SJSA1 (cell line): Measurements from ENCODE around the gene C1orf226. TPM values are rescaled to one million over a fixed set of nuclear protein-coding genes. Genes with fewer than 3 reads are reported as not detected.

ENCODE experiments used
- DNase-seq, 2 experiments: peaks; one replicate each; pipeline ENCODE4 v3.0.0-alpha.2; 2015 to 2020; ENCODE audit warnings: low spot score in 2 of 2, low read depth in 1 of 2
- H3K27ac ChIP-seq: fragments of 250-450 bp; sonication (Bioruptor Pico); 2 replicates; pipeline ENCODE4 v1.5.1; 2020; ENCODE audit warnings: mild to moderate bottlenecking, moderate library complexity
- H3K27me3 ChIP-seq: fragments of 250-450 bp; sonication (Bioruptor Pico); replicated peaks from 2 replicates; pipeline ENCODE4 v1.5.1; 2020; ENCODE audit warnings: mild to moderate bottlenecking, moderate library complexity
- H3K36me3 ChIP-seq: fragments of 250-450 bp; sonication (Bioruptor Pico); 2 replicates; pipeline ENCODE4 v1.5.1; 2020; ENCODE audit warnings: mild to moderate bottlenecking
- H3K4me1 ChIP-seq: fragments of 250-450 bp; sonication (Bioruptor Pico); replicated peaks from 2 replicates; pipeline ENCODE4 v1.6.1; 2021; ENCODE audit warnings: mild to moderate bottlenecking
- H3K4me3 ChIP-seq: fragments of 250-450 bp; sonication (Bioruptor Pico); 2 replicates; pipeline ENCODE4 v1.5.1; 2020; ENCODE audit warnings: mild to moderate bottlenecking
- H3K9me3 ChIP-seq: fragments of 250-450 bp; sonication (Bioruptor Pico); replicated peaks from 2 replicates; pipeline ENCODE4 v1.5.1; 2020; ENCODE audit warnings: mild to moderate bottlenecking
- total RNA-seq: library from RNA; depleted of rRNA; stranded (reverse); fragments of >200 nt; shearing (Covaris generic); gene quantifications from 2 replicates; pipeline ENCODE4 v1.2.3, GENCODE V29; 2014

Gene C1orf226
- total RNA-seq, 1 experiment from 2014 or later, result 0.37 TPM

DNA sequence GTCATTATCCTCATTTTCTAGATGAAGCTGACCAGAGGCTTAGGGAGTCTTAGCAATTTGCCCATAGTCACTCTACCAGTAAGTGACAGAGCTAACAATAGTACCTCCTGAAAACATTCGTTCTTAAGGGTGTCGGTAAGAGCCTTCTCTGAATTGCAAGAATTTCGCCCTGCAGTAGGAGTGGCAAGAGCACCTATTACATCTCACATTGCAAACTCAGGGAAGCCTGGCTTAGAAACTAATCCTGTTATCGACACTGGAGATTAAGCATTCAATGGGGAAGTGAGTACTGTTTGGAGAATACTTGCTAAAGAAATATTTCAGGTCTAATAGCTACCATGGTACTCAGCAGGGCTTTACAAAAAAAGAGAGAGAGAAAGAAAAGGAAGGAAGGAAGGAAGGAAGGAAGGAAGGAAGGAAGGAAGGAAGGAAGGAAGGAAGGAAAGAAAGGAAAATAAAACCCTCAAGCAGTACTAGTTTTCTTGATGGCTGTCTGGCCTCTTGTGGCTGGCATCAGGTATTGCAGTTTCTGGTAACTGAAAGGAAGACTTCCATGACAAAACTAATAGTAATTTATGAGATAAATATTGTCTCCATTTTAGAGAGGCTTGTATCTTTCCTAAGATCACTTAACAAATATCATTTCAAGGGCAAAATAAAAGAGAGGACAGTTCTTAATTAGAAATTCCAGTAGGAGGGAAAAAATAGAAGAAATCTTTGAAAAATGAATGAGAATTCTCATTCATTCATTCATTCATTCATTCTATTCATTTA, 10.4 kb downstream of the C1orf226 start:
- Histone ChIP-seq H3K9me3 (no peaks in the 10 kb centered on the region), H3K4me1 (peaks cover 6% of the 10 kb centered on the region; the same call in 1 of the 2 replicates), H3K4me3 (no peak overlapping the region), H3K36me3 (no peaks in the 10 kb centered on the region), H3K27ac (no peak overlapping the region), H3K27me3 (no peaks in the 10 kb centered on the region)
- no peak for DNase-seq

DNA sequence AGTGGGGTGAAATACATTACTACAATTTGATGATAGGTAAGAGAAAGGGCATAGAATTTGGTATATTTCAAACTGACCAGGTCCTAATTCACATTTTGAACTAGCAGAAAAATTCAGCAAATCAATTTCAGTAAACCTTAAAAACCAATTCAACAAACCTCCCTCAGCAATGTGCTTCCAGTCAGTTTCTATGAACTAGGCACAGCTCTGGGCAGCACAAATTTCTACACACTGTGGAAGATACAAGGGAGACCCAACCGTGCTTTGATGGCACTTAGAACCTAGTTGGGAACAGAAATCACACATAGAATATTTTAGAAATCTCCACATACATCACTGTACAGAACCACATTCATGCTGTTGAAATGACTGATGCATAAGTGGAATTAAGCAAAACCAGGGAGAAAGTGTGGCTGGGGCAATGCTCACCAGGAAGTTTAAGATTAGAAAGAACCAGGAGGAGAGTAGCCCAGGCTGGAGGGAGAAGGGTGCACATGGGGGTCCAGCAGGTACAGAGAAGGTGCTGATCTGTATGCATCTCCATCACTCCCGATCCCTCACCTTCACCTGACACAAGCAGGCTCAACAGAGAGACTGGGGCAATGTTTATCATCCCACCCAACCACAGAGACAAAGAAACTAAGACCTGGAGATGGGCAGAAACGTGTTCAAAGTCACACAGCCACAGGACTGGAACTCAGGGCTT, 14.8 kb downstream of the C1orf226 start:
- no peak for DNase-seq
- no peaks in the 10 kb centered on the region for H3K36me3 ChIP-seq
- H3K27me3 ChIP-seq, result peaks cover 8% of the 10 kb centered on the region
- no peaks in the 10 kb centered on the region for H3K9me3 ChIP-seq
- H3K4me1 ChIP-seq, result no peaks in the 10 kb centered on the region
- no peak overlapping the region for H3K4me3 ChIP-seq
- no peak overlapping the region for H3K27ac ChIP-seq

GRCh38 chr1:162397039-162397448, 15.5 kb downstream of the C1orf226 start:
- no peak for DNase-seq
- H3K27me3 ChIP-seq, result peaks cover 8% of the 10 kb centered on the region
- no peaks in the 10 kb centered on the region for H3K4me1 ChIP-seq
- no peaks in the 10 kb centered on the region for H3K36me3 ChIP-seq
- H3K4me3 ChIP-seq, result no peak overlapping the region
- no peaks in the 10 kb centered on the region for H3K9me3 ChIP-seq
- no peak overlapping the region for H3K27ac ChIP-seq

- H3K27ac ChIP-seq, result no peak overlapping the region
- peaks cover 8% of the 10 kb centered on the region for H3K27me3 ChIP-seq
- H3K4me3 ChIP-seq, result no peak overlapping the region
- H3K36me3 ChIP-seq, result no peaks in the 10 kb centered on the region
- no peaks in the 10 kb centered on the region for H3K9me3 ChIP-seq
- DNase-seq, result no peak
- no peaks in the 10 kb centered on the region for H3K4me1 ChIP-seq
Observed at GRCh38 chr1:162397943-162398560, 16.5 kb downstream of the C1orf226 start.

- no peak for DNase-seq
- Histone ChIP-seq H3K4me1 (no peaks in the 10 kb centered on the region), H3K36me3 (no peaks in the 10 kb centered on the region), H3K27me3 (peaks cover 8% of the 10 kb centered on the region), H3K4me3 (no peak overlapping the region), H3K9me3 (no peaks in the 10 kb centered on the region), H3K27ac (no peak overlapping the region)
Observed at GRCh38 chr1:162398999-162399580, 17.6 kb downstream of the C1orf226 start.

- Histone ChIP-seq H3K36me3 (no peaks in the 10 kb centered on the region), H3K9me3 (no peaks in the 10 kb centered on the region), H3K27me3 (peaks cover 8% of the 10 kb centered on the region), H3K4me1 (no peaks in the 10 kb centered on the region), H3K4me3 (no peak overlapping the region), H3K27ac (no peak overlapping the region)
- no peak for DNase-seq
Observed at GRCh38 chr1:162400790-162401355, 19.3 kb downstream of the C1orf226 start.

DNA sequence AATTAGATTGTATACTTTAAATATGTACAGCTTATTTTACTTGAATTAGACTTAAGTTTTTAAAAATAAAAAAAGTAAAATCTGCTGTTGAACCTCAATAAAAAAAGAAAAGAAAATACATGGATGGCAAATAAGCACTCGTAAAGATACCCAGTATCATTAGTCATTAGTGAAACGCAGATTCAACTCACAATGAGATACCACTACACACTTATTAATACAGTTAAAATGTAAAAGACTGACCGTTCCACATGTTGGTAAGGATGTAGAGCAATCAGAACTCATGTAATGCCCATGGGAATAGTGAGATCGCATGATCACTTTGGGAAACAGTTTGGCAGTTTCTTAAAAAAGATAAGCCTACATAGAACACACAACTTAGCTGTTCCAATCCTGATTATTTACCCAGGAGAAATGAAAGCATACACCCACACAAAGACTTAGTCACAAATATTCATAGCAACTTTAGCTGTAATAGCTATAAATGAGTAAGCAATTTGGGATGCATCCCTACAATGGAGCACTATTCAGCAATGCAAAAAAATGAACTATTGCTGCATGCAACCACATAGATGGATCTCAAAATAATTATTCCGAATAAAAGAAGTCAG, 23.1 kb downstream of the C1orf226 start:
- no peak overlapping the region for H3K4me3 ChIP-seq
- H3K27ac ChIP-seq, result no peak overlapping the region
- no peaks in the 10 kb centered on the region for H3K9me3 ChIP-seq
- peak in 1 of 2 experiments; percentile 15 for DNase-seq
- no peaks in the 10 kb centered on the region for H3K4me1 ChIP-seq
- no peaks in the 10 kb centered on the region for H3K36me3 ChIP-seq
- peaks cover 3% of the 10 kb centered on the region; the same call in 1 of the 2 replicates for H3K27me3 ChIP-seq

DNA sequence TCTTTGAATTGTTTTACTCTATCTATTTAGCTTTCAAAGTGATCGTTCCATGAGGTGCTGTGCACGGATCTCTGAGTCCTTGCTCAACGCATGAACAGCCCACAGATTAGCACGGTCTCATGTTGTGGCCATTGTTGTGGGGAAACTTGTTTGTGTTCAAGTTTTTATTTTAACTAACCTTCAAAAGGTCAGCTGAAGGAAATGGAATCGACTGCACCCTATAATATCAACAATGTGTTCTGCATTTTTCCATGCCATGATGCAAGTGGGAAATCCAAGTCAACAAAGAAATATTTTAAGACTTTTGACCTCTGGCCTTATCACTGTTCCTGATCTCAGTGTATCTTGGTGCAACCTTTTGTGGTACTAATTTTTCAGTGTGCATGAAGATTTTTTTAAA, 24.3 kb downstream of the C1orf226 start:
- no peak overlapping the region for H3K4me3 ChIP-seq
- H3K36me3 ChIP-seq, result no peaks in the 10 kb centered on the region
- no peaks in the 10 kb centered on the region for H3K9me3 ChIP-seq
- H3K27me3 ChIP-seq, result peaks cover 3% of the 10 kb centered on the region; the same call in 1 of the 2 replicates
- H3K4me1 ChIP-seq, result no peaks in the 10 kb centered on the region
- DNase-seq, result no peak
- no peak overlapping the region for H3K27ac ChIP-seq

GRCh38 chr1:162406811-162407210, 25.3 kb downstream of the C1orf226 start:
- H3K27ac ChIP-seq, result no peak overlapping the region
- H3K9me3 ChIP-seq, result no peaks in the 10 kb centered on the region
- no peaks in the 10 kb centered on the region for H3K27me3 ChIP-seq
- no peaks in the 10 kb centered on the region for H3K4me1 ChIP-seq
- H3K4me3 ChIP-seq, result no peak overlapping the region
- no peaks in the 10 kb centered on the region for H3K36me3 ChIP-seq
- DNase-seq, result no peak

- no peaks in the 10 kb centered on the region for H3K4me1 ChIP-seq
- no peak overlapping the region for H3K4me3 ChIP-seq
- H3K9me3 ChIP-seq, result no peaks in the 10 kb centered on the region
- H3K27me3 ChIP-seq, result no peaks in the 10 kb centered on the region
- no peaks in the 10 kb centered on the region for H3K36me3 ChIP-seq
- no peak overlapping the region for H3K27ac ChIP-seq
- DNase-seq, result no peak
Observed at GRCh38 chr1:162407539-162407938, 26.0 kb downstream of the C1orf226 start.

DNA sequence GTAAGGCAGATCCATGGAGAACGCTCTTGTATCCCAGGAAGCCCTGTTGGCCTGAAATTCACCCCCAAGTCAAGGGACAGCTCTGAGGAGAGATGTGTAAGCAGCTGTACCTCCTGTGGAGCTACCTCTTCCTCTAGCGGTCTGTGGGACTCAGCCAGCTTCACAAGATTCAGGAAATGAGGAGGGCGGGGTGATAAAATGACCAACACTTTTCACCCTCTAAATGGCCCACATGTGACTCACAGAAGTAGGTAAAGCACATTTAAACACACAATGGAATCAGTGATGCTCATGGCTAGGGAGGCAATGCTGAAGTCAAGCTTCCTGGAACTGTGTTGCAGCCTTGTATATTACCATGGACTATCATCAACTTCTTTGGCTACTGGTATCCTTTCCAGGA, 30.5 kb downstream of the C1orf226 start, which contains the start of gene SH2D1B:
SH2D1B (minus strand) TSS at position 135 of the 400 bp plus-strand sequence; CDS start at position 15, 120 bp downstream.
- H3K9me3 ChIP-seq, result no peaks in the 10 kb centered on the region
- DNase-seq, result no peak
- no peak within 1 kb of the TSS for H3K4me3 ChIP-seq
- no peak within 1 kb of the TSS for H3K27ac ChIP-seq
- H3K4me1 ChIP-seq, result no peaks in the 10 kb centered on the region
- H3K27me3 ChIP-seq, result no peaks in the 10 kb centered on the region
- H3K36me3 ChIP-seq, result no peaks in the 10 kb centered on the region

- no peak overlapping the region for H3K4me3 ChIP-seq
- no peaks in the 10 kb centered on the region for H3K27me3 ChIP-seq
- no peak for DNase-seq
- H3K27ac ChIP-seq, result no peak overlapping the region
- no peaks in the 10 kb centered on the region for H3K36me3 ChIP-seq
- no peaks in the 10 kb centered on the region for H3K9me3 ChIP-seq
- H3K4me1 ChIP-seq, result no peaks in the 10 kb centered on the region
Observed at GRCh38 chr1:162416215-162416614, 34.7 kb downstream of the C1orf226 start.

DNA sequence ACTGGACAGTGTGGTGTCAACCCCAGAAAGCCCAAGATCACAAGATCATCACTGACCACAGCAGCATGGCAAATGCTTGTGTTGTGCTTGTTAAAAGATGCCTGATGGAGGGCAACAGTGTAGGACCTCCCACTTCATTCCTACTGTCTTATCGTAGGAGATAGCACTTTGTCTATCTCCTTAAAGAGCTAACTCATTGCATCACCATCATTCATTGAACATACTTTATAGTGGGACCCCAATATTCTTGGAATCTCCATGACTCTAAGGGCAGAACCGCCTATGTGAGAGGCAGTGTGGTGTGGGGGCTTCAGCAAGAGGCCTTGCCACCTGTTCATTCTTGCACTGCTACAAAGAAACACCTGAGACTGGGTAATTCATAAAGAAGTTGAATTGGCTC, 35.4 kb downstream of the C1orf226 start:
- no peaks in the 10 kb centered on the region for H3K27me3 ChIP-seq
- H3K27ac ChIP-seq, result no peak overlapping the region
- no peak for DNase-seq
- no peak overlapping the region for H3K4me3 ChIP-seq
- no peaks in the 10 kb centered on the region for H3K36me3 ChIP-seq
- H3K4me1 ChIP-seq, result no peaks in the 10 kb centered on the region
- H3K9me3 ChIP-seq, result no peaks in the 10 kb centered on the region
